WTC11 (cell line): ENCODE data around the gene SLC35F4. TPM values are rescaled to one million over a fixed set of nuclear protein-coding genes. Genes with fewer than 3 reads are reported as not detected.
A peak's percentile ranks its signal among the peaks of the same experiment; 100 is the strongest.

Experiments
- ATAC-seq: fragments of 200-7000 bp; cut with Tn5 transposase; 2 replicates; pipeline ENCODE4 v1.10.0; 2021; ENCODE audit warnings: mild to moderate bottlenecking, moderate library complexity
- CTCF ChIA-PET: fragments of 300-600 bp; sonication (Branson Sonifier 250); formaldehyde crosslinking; loops from one replicate; lab custom pipeline; 2021; ENCODE audit warnings: antibody characterized with exemption; lab: Charles Lee
- POLR2A ChIA-PET: fragments of 350-600 bp; sonication (Branson Sonifier 250); formaldehyde crosslinking; loops from one replicate; lab custom pipeline; 2021; ENCODE audit warnings: antibody characterized with exemption; lab: Charles Lee
- DNase-seq: peaks from one replicate; pipeline ENCODE4 v3.0.0; 2021; ENCODE audit warnings: low spot score
- H3K27ac Mint-ChIP-seq: 2 replicates; pipeline ENCODE4 v1.8.0; 2021; ENCODE audit warnings: mixed read lengths
- H3K27me3 Mint-ChIP-seq: 2 replicates; pipeline ENCODE4 v1.8.0; 2021; ENCODE audit warnings: low read depth, mild to moderate bottlenecking, moderate library complexity, mixed read lengths
- H3K36me3 Mint-ChIP-seq: 2 replicates; pipeline ENCODE4 v1.8.0; 2021; ENCODE audit warnings: mixed read lengths
- H3K4me1 Mint-ChIP-seq: 2 replicates; pipeline ENCODE4 v1.8.0; 2022; ENCODE audit warnings: mixed read lengths
- H3K4me3 Mint-ChIP-seq: 2 replicates; pipeline ENCODE4 v1.8.0; 2021; ENCODE audit warnings: mild to moderate bottlenecking, moderate library complexity, mixed read lengths
- H3K9me3 Mint-ChIP-seq: 2 replicates; pipeline ENCODE4 v1.8.0; 2021; ENCODE audit warnings: mixed read lengths
- CREB1 ChIP-seq: sonication (generic); formaldehyde crosslinking; IDR thresholded peaks from 2 replicates; pipeline ENCODE4 v1.8.0; 2023; ENCODE audit warnings: mild to moderate bottlenecking, missing genetic modification reagents
- ESRRA ChIP-seq: sonication (generic); formaldehyde crosslinking; IDR thresholded peaks from 2 replicates; pipeline ENCODE4 v1.8.1; 2022; ENCODE audit warnings: mild to moderate bottlenecking, missing genetic modification reagents, borderline replicate concordance
- GRHL2 ChIP-seq: fragments of 250-450 bp; sonication (Bioruptor Pico); IDR thresholded peaks from 2 replicates; pipeline ENCODE4 v1.8.0; 2022; ENCODE audit warnings: mild to moderate bottlenecking, moderate library complexity; ENCODE audit not compliant: insufficient replicate concordance, severe bottlenecking
- KAT7 ChIP-seq: sonication (generic); formaldehyde crosslinking; IDR thresholded peaks from 2 replicates; pipeline ENCODE4 v1.8.1; 2023; ENCODE audit warnings: missing genetic modification reagents, mild to moderate bottlenecking, borderline replicate concordance
- NFATC4 ChIP-seq: fragments of 250-450 bp; sonication (Bioruptor Pico); IDR thresholded peaks from 2 replicates; pipeline ENCODE4 v1.9.0; 2021; ENCODE audit warnings: mild to moderate bottlenecking
- NFYB ChIP-seq: sonication (generic); formaldehyde crosslinking; conservative IDR thresholded peaks from 2 replicates; pipeline ENCODE4 v1.8.0; 2022; ENCODE audit warnings: low read depth, missing genetic modification reagents
- OVOL2 ChIP-seq: fragments of 250-450 bp; sonication (Bioruptor Pico); IDR thresholded peaks from 2 replicates; pipeline ENCODE4 v1.9.0; 2021; ENCODE audit warnings: mild to moderate bottlenecking, borderline replicate concordance
- SMAD3 ChIP-seq: sonication (generic); formaldehyde crosslinking; IDR thresholded peaks from 2 replicates; pipeline ENCODE4 v1.8.0; 2022; ENCODE audit warnings: missing genetic modification reagents, mild to moderate bottlenecking, borderline replicate concordance
- SMAD4 ChIP-seq: sonication (generic); formaldehyde crosslinking; IDR thresholded peaks from 2 replicates; pipeline ENCODE4 v1.8.0; 2022; ENCODE audit warnings: mild to moderate bottlenecking, missing genetic modification reagents
- ZNF423 ChIP-seq: fragments of 250-450 bp; sonication (Bioruptor Pico); IDR thresholded peaks from 2 replicates; pipeline ENCODE4 v2.1.2; 2022; ENCODE audit warnings: mild to moderate bottlenecking, moderate library complexity
- total RNA-seq: library from RNA; stranded (reverse); gene quantifications from 3 replicates; pipeline ENCODE4 v1.2.3, GENCODE V29; 2021
- TF ChIP-seq, protein P1 (sequence below): fragments of 250-450 bp; sonication (Bioruptor Pico); IDR thresholded peaks from 2 replicates; pipeline ENCODE4 v1.9.0; 2021; ENCODE audit warnings: mild to moderate bottlenecking
- TF ChIP-seq, protein P2 (sequence below): fragments of 250-450 bp; sonication (Bioruptor Pico); conservative IDR thresholded peaks from 2 replicates; pipeline ENCODE4 v1.9.0; 2021; ENCODE audit warnings: mild to moderate bottlenecking
- TF ChIP-seq, protein P3 (sequence below): sonication (generic); formaldehyde crosslinking; IDR thresholded peaks from 2 replicates; pipeline ENCODE4 v1.8.1; 2022; ENCODE audit warnings: low read depth, missing genetic modification reagents, borderline replicate concordance
- TF ChIP-seq, protein P4 (sequence below): sonication (generic); formaldehyde crosslinking; conservative IDR thresholded peaks from 2 replicates; pipeline ENCODE4 v1.8.1; 2023; ENCODE audit warnings: mild to moderate bottlenecking, low read depth, missing genetic modification reagents, moderate library complexity
- TF ChIP-seq, protein P5 (sequence below): sonication (generic); formaldehyde crosslinking; IDR thresholded peaks from 2 replicates; pipeline ENCODE4 v1.8.1; 2023; ENCODE audit warnings: mild to moderate bottlenecking, missing genetic modification reagents
- TF ChIP-seq, protein P6 (sequence below): sonication (generic); formaldehyde crosslinking; IDR thresholded peaks from 2 replicates; pipeline ENCODE4 v1.8.1; 2022; ENCODE audit warnings: mild to moderate bottlenecking, missing genetic modification reagents, moderate library complexity, borderline replicate concordance
- TF ChIP-seq, protein P7 (sequence below): sonication (generic); formaldehyde crosslinking; IDR thresholded peaks from 2 replicates; pipeline ENCODE4 v1.8.0; 2022; ENCODE audit warnings: mild to moderate bottlenecking, missing genetic modification reagents
- TF ChIP-seq, protein P8 (sequence below): sonication (generic); formaldehyde crosslinking; IDR thresholded peaks from 2 replicates; pipeline ENCODE4 v1.8.1; 2023; ENCODE audit warnings: mild to moderate bottlenecking, missing genetic modification reagents
- TF ChIP-seq, protein P9 (sequence below): sonication (generic); formaldehyde crosslinking; conservative IDR thresholded peaks from 2 replicates; pipeline ENCODE4 v1.8.1; 2022; ENCODE audit warnings: mild to moderate bottlenecking, missing genetic modification reagents
- TF ChIP-seq, protein P10 (sequence below): fragments of 250-450 bp; sonication (Bioruptor Pico); IDR thresholded peaks from 2 replicates; pipeline ENCODE4 v1.9.0; 2021; ENCODE audit warnings: moderate library complexity, mild to moderate bottlenecking, inconsistent platforms, borderline replicate concordance

The SLC35F4 gene
- total RNA-seq, 1 experiment from 2014 or later, result not detected

DNA sequence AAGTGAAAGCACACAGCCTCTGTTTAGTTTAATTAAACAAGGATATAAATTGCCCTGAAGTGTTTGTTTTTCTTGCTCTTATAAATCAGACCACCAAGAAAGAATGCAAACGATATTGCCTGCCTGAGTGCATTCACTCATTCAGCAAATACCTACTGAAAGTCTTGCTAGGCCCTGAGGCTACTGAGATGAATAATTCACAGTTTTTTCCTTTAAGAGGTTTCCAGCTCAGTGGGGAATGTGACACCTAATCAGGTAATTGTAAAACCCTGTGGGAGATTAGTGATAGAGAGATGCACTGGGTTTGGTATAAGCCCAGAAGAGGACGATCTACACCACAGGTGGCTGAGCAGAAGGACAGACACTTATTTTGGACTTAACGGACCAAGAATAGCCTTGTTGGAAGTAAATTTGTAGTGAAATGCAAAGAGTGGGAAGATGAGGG lies 151.4 kb downstream of the SLC35F4 start:
- peak; percentile 93 for ATAC-seq
- Mint-ChIP-seq H3K36me3 (peaks cover 28% of the 10 kb centered on the region), H3K27ac (peak overlapping the region; percentile 52; the same call in 1 of the 2 replicates), H3K4me3 (peak overlapping the region; percentile 11; the same call in 1 of the 2 replicates), H3K9me3 (peaks cover 36% of the 10 kb centered on the region), H3K27me3 (peaks cover 74% of the 10 kb centered on the region), H3K4me1 (peaks cover 39% of the 10 kb centered on the region)
- no peak for DNase-seq
- POLR2A ChIA-PET, result no interaction called here
- TF ChIP-seq, protein P1, sequence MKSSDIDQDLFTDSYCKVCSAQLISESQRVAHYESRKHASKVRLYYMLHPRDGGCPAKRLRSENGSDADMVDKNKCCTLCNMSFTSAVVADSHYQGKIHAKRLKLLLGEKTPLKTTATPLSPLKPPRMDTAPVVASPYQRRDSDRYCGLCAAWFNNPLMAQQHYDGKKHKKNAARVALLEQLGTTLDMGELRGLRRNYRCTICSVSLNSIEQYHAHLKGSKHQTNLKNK (CRISPR knock-in tag), result peak; percentile 83
- TF ChIP-seq, protein P2, sequence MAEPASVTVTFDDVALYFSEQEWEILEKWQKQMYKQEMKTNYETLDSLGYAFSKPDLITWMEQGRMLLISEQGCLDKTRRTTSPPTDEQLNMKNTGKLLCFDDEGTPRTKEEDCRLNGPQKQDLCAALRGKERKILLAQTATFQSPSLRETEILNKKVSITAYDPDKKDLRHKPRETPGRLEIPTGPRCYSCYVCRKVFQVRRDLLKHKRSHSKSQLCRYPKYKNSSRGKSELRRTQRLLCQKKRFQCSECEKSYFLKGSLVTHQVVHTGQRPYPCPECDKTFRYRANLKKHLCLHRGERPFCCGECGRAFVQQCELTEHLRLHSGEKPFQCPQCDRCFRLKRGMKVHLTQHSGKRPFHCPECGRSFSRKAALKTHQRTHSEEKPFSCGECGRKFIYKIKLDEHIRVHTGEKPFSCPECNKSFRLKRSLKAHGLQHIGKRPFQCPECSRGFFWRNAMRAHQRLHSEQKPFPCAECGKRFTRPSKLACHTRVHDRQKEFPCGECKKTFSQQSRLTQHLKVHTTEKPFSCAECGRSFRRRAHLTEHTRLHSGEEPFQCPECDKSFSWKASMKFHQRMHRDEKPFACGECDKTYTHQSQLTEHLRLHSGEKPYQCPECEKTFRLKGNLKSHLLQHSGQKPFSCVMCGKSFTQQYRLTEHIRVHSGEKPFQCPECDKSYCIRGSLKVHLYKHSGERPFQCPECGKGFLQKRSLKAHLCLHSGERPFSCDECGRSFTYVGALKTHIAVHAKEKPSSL (CRISPR knock-in tag), result no peak
- TF ChIP-seq ZNF423 (peak; percentile 53; the same call in 1 of the 2 replicates), ESRRA (no peak), OVOL2 (no peak), NFYB (CRISPR knock-in tag) (no peak), SMAD3 (CRISPR knock-in tag) (no peak), KAT7 (no peak), NFATC4 (CRISPR knock-in tag) (no peak)
- TF ChIP-seq, protein P3, sequence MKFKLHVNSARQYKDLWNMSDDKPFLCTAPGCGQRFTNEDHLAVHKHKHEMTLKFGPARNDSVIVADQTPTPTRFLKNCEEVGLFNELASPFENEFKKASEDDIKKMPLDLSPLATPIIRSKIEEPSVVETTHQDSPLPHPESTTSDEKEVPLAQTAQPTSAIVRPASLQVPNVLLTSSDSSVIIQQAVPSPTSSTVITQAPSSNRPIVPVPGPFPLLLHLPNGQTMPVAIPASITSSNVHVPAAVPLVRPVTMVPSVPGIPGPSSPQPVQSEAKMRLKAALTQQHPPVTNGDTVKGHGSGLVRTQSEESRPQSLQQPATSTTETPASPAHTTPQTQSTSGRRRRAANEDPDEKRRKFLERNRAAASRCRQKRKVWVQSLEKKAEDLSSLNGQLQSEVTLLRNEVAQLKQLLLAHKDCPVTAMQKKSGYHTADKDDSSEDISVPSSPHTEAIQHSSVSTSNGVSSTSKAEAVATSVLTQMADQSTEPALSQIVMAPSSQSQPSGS, result no peak
- TF ChIP-seq, protein P4, sequence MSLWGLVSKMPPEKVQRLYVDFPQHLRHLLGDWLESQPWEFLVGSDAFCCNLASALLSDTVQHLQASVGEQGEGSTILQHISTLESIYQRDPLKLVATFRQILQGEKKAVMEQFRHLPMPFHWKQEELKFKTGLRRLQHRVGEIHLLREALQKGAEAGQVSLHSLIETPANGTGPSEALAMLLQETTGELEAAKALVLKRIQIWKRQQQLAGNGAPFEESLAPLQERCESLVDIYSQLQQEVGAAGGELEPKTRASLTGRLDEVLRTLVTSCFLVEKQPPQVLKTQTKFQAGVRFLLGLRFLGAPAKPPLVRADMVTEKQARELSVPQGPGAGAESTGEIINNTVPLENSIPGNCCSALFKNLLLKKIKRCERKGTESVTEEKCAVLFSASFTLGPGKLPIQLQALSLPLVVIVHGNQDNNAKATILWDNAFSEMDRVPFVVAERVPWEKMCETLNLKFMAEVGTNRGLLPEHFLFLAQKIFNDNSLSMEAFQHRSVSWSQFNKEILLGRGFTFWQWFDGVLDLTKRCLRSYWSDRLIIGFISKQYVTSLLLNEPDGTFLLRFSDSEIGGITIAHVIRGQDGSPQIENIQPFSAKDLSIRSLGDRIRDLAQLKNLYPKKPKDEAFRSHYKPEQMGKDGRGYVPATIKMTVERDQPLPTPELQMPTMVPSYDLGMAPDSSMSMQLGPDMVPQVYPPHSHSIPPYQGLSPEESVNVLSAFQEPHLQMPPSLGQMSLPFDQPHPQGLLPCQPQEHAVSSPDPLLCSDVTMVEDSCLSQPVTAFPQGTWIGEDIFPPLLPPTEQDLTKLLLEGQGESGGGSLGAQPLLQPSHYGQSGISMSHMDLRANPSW, result no peak
- TF ChIP-seq, protein P5, sequence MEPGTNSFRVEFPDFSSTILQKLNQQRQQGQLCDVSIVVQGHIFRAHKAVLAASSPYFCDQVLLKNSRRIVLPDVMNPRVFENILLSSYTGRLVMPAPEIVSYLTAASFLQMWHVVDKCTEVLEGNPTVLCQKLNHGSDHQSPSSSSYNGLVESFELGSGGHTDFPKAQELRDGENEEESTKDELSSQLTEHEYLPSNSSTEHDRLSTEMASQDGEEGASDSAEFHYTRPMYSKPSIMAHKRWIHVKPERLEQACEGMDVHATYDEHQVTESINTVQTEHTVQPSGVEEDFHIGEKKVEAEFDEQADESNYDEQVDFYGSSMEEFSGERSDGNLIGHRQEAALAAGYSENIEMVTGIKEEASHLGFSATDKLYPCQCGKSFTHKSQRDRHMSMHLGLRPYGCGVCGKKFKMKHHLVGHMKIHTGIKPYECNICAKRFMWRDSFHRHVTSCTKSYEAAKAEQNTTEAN (CRISPR knock-in tag), result no peak
- TF ChIP-seq, protein P6, sequence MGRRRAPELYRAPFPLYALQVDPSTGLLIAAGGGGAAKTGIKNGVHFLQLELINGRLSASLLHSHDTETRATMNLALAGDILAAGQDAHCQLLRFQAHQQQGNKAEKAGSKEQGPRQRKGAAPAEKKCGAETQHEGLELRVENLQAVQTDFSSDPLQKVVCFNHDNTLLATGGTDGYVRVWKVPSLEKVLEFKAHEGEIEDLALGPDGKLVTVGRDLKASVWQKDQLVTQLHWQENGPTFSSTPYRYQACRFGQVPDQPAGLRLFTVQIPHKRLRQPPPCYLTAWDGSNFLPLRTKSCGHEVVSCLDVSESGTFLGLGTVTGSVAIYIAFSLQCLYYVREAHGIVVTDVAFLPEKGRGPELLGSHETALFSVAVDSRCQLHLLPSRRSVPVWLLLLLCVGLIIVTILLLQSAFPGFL (CRISPR knock-in tag), result no peak
- CTCF ChIA-PET, result interaction anchor here (1.3 kb wide), 1 partner anchor 187 kb away, joined by 4 read pairs; no protein-coding TSS in a partner anchor

DNA sequence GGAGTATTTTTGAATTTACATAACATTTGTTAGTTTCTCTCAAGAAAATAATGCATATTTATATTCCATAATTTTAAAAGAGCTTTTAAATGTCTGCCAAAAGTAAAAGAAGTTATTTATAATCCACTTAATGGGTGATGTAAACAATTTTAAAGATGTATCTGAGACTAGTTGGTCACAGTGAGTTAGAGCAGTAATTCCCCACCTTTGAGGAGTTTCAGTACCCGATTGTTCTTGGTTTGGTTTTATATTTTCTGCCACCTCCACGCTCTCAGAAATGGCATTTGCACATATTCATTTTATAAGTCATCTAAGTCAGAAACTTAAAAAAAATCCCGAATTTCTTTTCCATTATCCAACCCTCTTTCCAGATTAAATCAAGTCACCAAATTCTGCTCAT lies 153.2 kb downstream of the SLC35F4 start:
- Mint-ChIP-seq H3K27ac (no peak overlapping the region), H3K4me3 (no peak overlapping the region), H3K4me1 (peaks cover 39% of the 10 kb centered on the region), H3K36me3 (peaks cover 34% of the 10 kb centered on the region), H3K9me3 (peaks cover 34% of the 10 kb centered on the region), H3K27me3 (peaks cover 68% of the 10 kb centered on the region)
- DNase-seq (no peak), ATAC-seq (no peak)
- CTCF ChIA-PET, result interaction anchor here (0.5 to 1.5 kb wide), 3 partner anchors 158 to 249 kb away, joined by 3 to 5 read pairs (median 4); no protein-coding TSS in a partner anchor
- POLR2A ChIA-PET, result no interaction called here
- TF ChIP-seq SMAD4 (no peak), CREB1 (no peak), GRHL2 (CRISPR knock-in tag) (no peak)
- TF ChIP-seq, protein P7, sequence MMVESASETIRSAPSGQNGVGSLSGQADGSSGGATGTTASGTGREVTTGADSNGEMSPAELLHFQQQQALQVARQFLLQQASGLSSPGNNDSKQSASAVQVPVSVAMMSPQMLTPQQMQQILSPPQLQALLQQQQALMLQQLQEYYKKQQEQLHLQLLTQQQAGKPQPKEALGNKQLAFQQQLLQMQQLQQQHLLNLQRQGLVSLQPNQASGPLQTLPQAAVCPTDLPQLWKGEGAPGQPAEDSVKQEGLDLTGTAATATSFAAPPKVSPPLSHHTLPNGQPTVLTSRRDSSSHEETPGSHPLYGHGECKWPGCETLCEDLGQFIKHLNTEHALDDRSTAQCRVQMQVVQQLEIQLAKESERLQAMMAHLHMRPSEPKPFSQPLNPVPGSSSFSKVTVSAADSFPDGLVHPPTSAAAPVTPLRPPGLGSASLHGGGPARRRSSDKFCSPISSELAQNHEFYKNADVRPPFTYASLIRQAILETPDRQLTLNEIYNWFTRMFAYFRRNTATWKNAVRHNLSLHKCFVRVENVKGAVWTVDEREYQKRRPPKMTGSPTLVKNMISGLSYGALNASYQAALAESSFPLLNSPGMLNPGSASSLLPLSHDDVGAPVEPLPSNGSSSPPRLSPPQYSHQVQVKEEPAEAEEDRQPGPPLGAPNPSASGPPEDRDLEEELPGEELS (CRISPR knock-in tag), result no peak
- TF ChIP-seq, protein P8, sequence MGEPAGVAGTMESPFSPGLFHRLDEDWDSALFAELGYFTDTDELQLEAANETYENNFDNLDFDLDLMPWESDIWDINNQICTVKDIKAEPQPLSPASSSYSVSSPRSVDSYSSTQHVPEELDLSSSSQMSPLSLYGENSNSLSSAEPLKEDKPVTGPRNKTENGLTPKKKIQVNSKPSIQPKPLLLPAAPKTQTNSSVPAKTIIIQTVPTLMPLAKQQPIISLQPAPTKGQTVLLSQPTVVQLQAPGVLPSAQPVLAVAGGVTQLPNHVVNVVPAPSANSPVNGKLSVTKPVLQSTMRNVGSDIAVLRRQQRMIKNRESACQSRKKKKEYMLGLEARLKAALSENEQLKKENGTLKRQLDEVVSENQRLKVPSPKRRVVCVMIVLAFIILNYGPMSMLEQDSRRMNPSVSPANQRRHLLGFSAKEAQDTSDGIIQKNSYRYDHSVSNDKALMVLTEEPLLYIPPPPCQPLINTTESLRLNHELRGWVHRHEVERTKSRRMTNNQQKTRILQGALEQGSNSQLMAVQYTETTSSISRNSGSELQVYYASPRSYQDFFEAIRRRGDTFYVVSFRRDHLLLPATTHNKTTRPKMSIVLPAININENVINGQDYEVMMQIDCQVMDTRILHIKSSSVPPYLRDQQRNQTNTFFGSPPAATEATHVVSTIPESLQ (CRISPR knock-in tag), result no peak
- TF ChIP-seq, protein P9, sequence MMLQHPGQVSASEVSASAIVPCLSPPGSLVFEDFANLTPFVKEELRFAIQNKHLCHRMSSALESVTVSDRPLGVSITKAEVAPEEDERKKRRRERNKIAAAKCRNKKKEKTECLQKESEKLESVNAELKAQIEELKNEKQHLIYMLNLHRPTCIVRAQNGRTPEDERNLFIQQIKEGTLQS (CRISPR knock-in tag), result no peak
- TF ChIP-seq, protein P10, sequence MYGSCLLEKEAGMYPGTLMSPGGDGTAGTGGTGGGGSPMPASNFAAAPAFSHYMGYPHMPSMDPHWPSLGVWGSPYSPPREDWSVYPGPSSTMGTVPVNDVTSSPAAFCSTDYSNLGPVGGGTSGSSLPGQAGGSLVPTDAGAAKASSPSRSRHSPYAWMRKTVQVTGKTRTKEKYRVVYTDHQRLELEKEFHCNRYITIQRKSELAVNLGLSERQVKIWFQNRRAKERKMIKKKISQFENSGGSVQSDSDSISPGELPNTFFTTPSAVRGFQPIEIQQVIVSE (CRISPR knock-in tag), result no peak
